ENCODE data around the gene ITGB5. TPM values are rescaled to one million over a fixed set of nuclear protein-coding genes. Genes with fewer than 3 reads are reported as not detected.

Gene ITGB5
- total RNA-seq, 4 donors from 2014 or later: 79.2 to 122 (median 110) TPM

- no peak overlapping the region for H3K4me3 ChIP-seq (replicated peaks in 1 of 3)
- intact Hi-C loops (cut with DNase I): loop anchor here (10.0 kb wide), 1 partner anchor 241 kb away; no protein-coding TSS in a partner anchor
Observed at GRCh38 chr3:124923833-124924232, 36.7 kb upstream of the ITGB5 start.

GRCh38 chr3:124920718-124921117 is 33.6 kb upstream of the ITGB5 start:
- H3K4me1 ChIP-seq: no peaks in the 10 kb centered on the region
- intact Hi-C loops (cut with DNase I): loop anchor here (10.0 kb wide), 1 partner anchor 244 kb away; no protein-coding TSS in a partner anchor
- H3K9me3 ChIP-seq: no peaks in the 10 kb centered on the region
- no peaks in the 10 kb centered on the region for H3K27me3 ChIP-seq
- H3K36me3 ChIP-seq: no peaks in the 10 kb centered on the region
- WGBS, 2 donors: 88 to 94% methylated on average over 5 of the region's 5 CpGs
- DNase-seq: no peak
- no peak overlapping the region for H3K27ac ChIP-seq
- no peak overlapping the region for H3K4me3 ChIP-seq (replicated peaks in 1 of 3)
- TF ChIP-seq POLR2A (IDR thresholded peaks at IDR 0.05) (no peak), CTCF (IDR thresholded peaks at IDR 0.05) (no peak)

More at GRCh38 chr3:124923833-124924232, 36.7 kb upstream of the ITGB5 start:
- no peak for DNase-seq
- no peak for TF ChIP-seq POLR2A (IDR thresholded peaks at IDR 0.05)
- no peak for TF ChIP-seq CTCF (IDR thresholded peaks at IDR 0.05)
- Histone ChIP-seq H3K4me1 (no peaks in the 10 kb centered on the region), H3K27me3 (no peaks in the 10 kb centered on the region), H3K9me3 (no peaks in the 10 kb centered on the region), H3K36me3 (no peaks in the 10 kb centered on the region), H3K27ac (no peak overlapping the region)

GRCh38 chr3:124919756-124920155 is 32.6 kb upstream of the ITGB5 start:
- Histone ChIP-seq H3K9me3 (no peaks in the 10 kb centered on the region), H3K36me3 (no peaks in the 10 kb centered on the region), H3K27me3 (no peaks in the 10 kb centered on the region), H3K27ac (no peak overlapping the region), H3K4me1 (no peaks in the 10 kb centered on the region), H3K4me3 (replicated peaks in 1 of 3) (no peak overlapping the region)
- intact Hi-C loops (cut with DNase I): loop anchor here (10.0 kb wide), 1 partner anchor 245 kb away; no protein-coding TSS in a partner anchor
- WGBS, 2 donors: 43 to 48% methylated on average over 2 of the region's 2 CpGs
- TF ChIP-seq POLR2A (IDR thresholded peaks at IDR 0.05) (no peak), CTCF (IDR thresholded peaks at IDR 0.05) (no peak)
- no peak for DNase-seq

- TF ChIP-seq CTCF (IDR thresholded peaks at IDR 0.05) (no peak), POLR2A (IDR thresholded peaks at IDR 0.05) (no peak)
- Histone ChIP-seq H3K36me3 (no peaks in the 10 kb centered on the region), H3K4me3 (replicated peaks in 1 of 3) (no peak overlapping the region), H3K4me1 (no peaks in the 10 kb centered on the region), H3K9me3 (no peaks in the 10 kb centered on the region), H3K27ac (no peak overlapping the region), H3K27me3 (no peaks in the 10 kb centered on the region)
- intact Hi-C loops (cut with DNase I): no loop called here
- WGBS, 2 donors: 93 to 100% methylated on average over 2 of the region's 2 CpGs
- DNase-seq: no peak
Observed at GRCh38 chr3:124918524-124918923, 31.4 kb upstream of the ITGB5 start.

GRCh38 chr3:124916837-124917409 is 29.8 kb upstream of the ITGB5 start:
- WGBS, 2 donors: 55 to 73% methylated on average over 8 of the region's 8 CpGs
- no peaks in the 10 kb centered on the region for H3K9me3 ChIP-seq
- DNase-seq: no peak
- no peaks in the 10 kb centered on the region for H3K27me3 ChIP-seq
- H3K4me1 ChIP-seq: no peaks in the 10 kb centered on the region
- H3K4me3 ChIP-seq (replicated peaks in 1 of 3): no peak overlapping the region
- no peak overlapping the region for H3K27ac ChIP-seq
- no peaks in the 10 kb centered on the region for H3K36me3 ChIP-seq
- intact Hi-C loops (cut with DNase I): no loop called here
- TF ChIP-seq CTCF (IDR thresholded peaks at IDR 0.05) (no peak), POLR2A (IDR thresholded peaks at IDR 0.05) (no peak)
